Kidney (tissue), 14 donors: ENCODE data around the gene DTYMK. TPM values are rescaled to one million over a fixed set of nuclear protein-coding genes. Genes with fewer than 3 reads are reported as not detected.

Source experiments
- DNase-seq, 5 donors: peaks; one replicate each; pipeline ENCODE4 v3.0.0-alpha.2; 2013 to 2020
- FAIRE-seq: peaks from 2 replicates; lab custom pipeline; 2012; peaks lifted over from hg19 to GRCh38; lab: Jason Lieb, UNC
- H3K27ac ChIP-seq, 2 donors: one replicate each; pipeline ENCODE4 v1.7.0; 2013; ENCODE audit warnings: low read depth in 2 of 2, low read length in 2 of 2, inconsistent platforms in 1 of 2
- H3K27me3 ChIP-seq: one replicate; pipeline ENCODE4 v1.7.1; 2013; ENCODE audit warnings: low read length, inconsistent platforms; ENCODE audit not compliant: control insufficient read depth, insufficient read depth
- H3K36me3 ChIP-seq, 3 donors: one replicate each; pipeline versions ENCODE4 v1.7.0 to v1.7.1; 2013; ENCODE audit warnings: low read length in 3 of 3, control low read depth in 1 of 3, inconsistent platforms in 1 of 3; ENCODE audit not compliant: insufficient read depth in 3 of 3, control insufficient read depth in 2 of 3
- H3K4me1 ChIP-seq, 3 donors: one replicate each; pipeline versions ENCODE4 v1.7.0 to v1.7.1; 2013; ENCODE audit warnings: low read length in 3 of 3, inconsistent platforms in 1 of 3, low read depth in 1 of 3; ENCODE audit not compliant: control insufficient read depth in 2 of 3, insufficient read depth in 2 of 3
- H3K4me3 ChIP-seq, 3 donors: one replicate each; pipeline versions ENCODE4 v1.7.0 to v1.8.1; 2013; ENCODE audit warnings: low read length in 3 of 3, control low read depth in 1 of 3, inconsistent platforms in 1 of 3
- H3K9ac ChIP-seq, 3 donors: one replicate each; pipeline versions ENCODE4 v1.7.0 to v1.7.1; 2013; ENCODE audit warnings: low read length in 3 of 3, control low read depth in 1 of 3, inconsistent platforms in 1 of 3
- H3K9me3 ChIP-seq, 3 donors: one replicate each; pipeline versions ENCODE4 v1.7.0 to v1.7.1; 2013; ENCODE audit warnings: low read length in 3 of 3, control low read depth in 1 of 3, inconsistent platforms in 1 of 3; ENCODE audit not compliant: control insufficient read depth in 2 of 3, insufficient read depth in 1 of 3
- intact Hi-C: fragments of 100-400 bp; cut with DNase I; formaldehyde crosslinking; loops from one replicate; pipeline ENCODE4 v1.11.1; 2022
- polyA plus RNA-seq: library from polyadenylated mRNA; stranded (reverse); fragments of 350-450 nt; fragmentation: Illumina TruSeq; extraction: RNeasy Lipid Tissue Mini Kit (QIAGEN cat#74804); gene quantifications from one replicate; pipeline ENCODE4 v1.2.3, GENCODE V29; 2014; ENCODE audit warnings: low read depth, low replicate concordance; ENCODE audit not compliant: insufficient read depth
- total RNA-seq: library from RNA; stranded (reverse); fragmentation: NEBNext Ultra II Directional; extraction: Animal tissue kit (Norgen Biotek cat#: 25700); gene quantifications from one replicate; pipeline ENCODE4 v1.2.1, GENCODE V29; 2021
- TF ChIP-seq, protein P1 (sequence below): IDR thresholded peaks from 3 replicates; pipeline ENCODE4 v1.5.1; 2012; ENCODE audit warnings: mild to moderate bottlenecking, moderate library complexity, borderline replicate concordance; ENCODE audit not compliant: insufficient read depth; ENCODE audit errors: extremely low read depth
- donor health status: control.
- donor health status: control.
- donor health status: control.
- donor health status: control.
- donor health status: control.
- donor health status: DM: yes; HTN: yes; CAD: no.
- donor health status: Normal renal cell carcinoma (clear cell type).

The DTYMK gene
- total and polyA plus RNA-seq, 2 donors from 2014 or later = 19.0 to 27.1 TPM

- H3K27ac ChIP-seq = peak overlapping the region in 1 of 2 donors; percentile 54
These were observed 42.0 kb upstream of the DTYMK start for GRCh38 chr2:241728627-241729026.

GRCh38 chr2:241728000-241728399 is 41.4 kb upstream of the DTYMK start:
- H3K36me3 ChIP-seq = peaks cover 3 to 7% (median 4%) of the 10 kb centered on the region in 3 donors
- no peaks in the 10 kb centered on the region for H3K27me3 ChIP-seq
- H3K27ac ChIP-seq = no peak overlapping the region
- no peaks in the 10 kb centered on the region for H3K4me1 ChIP-seq
- FAIRE-seq (no peak), DNase-seq (no peak)
- H3K9ac ChIP-seq = no peak overlapping the region
- TF ChIP-seq, protein P1, sequence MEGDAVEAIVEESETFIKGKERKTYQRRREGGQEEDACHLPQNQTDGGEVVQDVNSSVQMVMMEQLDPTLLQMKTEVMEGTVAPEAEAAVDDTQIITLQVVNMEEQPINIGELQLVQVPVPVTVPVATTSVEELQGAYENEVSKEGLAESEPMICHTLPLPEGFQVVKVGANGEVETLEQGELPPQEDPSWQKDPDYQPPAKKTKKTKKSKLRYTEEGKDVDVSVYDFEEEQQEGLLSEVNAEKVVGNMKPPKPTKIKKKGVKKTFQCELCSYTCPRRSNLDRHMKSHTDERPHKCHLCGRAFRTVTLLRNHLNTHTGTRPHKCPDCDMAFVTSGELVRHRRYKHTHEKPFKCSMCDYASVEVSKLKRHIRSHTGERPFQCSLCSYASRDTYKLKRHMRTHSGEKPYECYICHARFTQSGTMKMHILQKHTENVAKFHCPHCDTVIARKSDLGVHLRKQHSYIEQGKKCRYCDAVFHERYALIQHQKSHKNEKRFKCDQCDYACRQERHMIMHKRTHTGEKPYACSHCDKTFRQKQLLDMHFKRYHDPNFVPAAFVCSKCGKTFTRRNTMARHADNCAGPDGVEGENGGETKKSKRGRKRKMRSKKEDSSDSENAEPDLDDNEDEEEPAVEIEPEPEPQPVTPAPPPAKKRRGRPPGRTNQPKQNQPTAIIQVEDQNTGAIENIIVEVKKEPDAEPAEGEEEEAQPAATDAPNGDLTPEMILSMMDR = no peak
- intact Hi-C loops = no loop called here
- H3K4me3 ChIP-seq = no peak overlapping the region
- peaks cover 0 to 2% (median 0%) of the 10 kb centered on the region in 3 donors for H3K9me3 ChIP-seq

More at GRCh38 chr2:241728627-241729026, 42.0 kb upstream of the DTYMK start:
- peaks cover 0 to 4% (median 2%) of the 10 kb centered on the region in 3 donors for H3K36me3 ChIP-seq
- no peak overlapping the region for H3K4me3 ChIP-seq
- no peak overlapping the region for H3K9ac ChIP-seq
- no peaks in the 10 kb centered on the region for H3K9me3 ChIP-seq
- FAIRE-seq = no peak
- intact Hi-C loops = no loop called here
- TF ChIP-seq, protein P1 = no peak
- no peaks in the 10 kb centered on the region for H3K4me1 ChIP-seq
- peak in 1 of 5 donors; percentile 86 for DNase-seq
- no peaks in the 10 kb centered on the region for H3K27me3 ChIP-seq

DNA sequence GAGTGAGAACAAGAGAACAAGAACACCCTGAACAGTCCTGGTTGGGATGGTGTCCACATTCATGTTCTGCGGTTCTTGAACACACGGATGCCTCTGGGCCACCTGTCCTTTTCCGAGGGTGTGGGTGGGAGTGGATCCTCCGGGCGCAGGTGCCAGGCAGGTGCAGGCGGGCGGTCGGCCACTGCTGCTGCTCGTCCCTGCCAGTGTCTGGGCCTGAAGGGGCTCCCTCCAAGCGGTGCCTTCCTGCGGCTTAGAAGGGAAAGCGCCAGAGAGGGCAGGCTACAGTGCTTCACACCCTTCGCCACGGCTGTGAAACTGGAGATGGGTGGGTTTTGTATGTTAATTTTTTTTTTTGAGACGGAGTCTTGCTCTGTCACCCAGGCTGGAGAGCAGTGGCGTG is 39.8 kb upstream of the DTYMK start:
- TF ChIP-seq, protein P1 = no peak
- Histone ChIP-seq H3K9ac (no peak overlapping the region), H3K36me3 (peaks cover 7 to 10% (median 8%) of the 10 kb centered on the region in 3 donors), H3K27ac (no peak overlapping the region), H3K9me3 (peaks cover 0 to 2% (median 0%) of the 10 kb centered on the region in 3 donors), H3K27me3 (no peaks in the 10 kb centered on the region), H3K4me3 (no peak overlapping the region), H3K4me1 (no peaks in the 10 kb centered on the region)
- DNase-seq = no peak
- intact Hi-C loops = no loop called here
- no peak for FAIRE-seq
